Choroid plexus epithelial cell (primary cell): ENCODE measurements around the gene GRM1.

Experiments
- DNase-seq: peaks from one replicate; pipeline ENCODE4 v3.0.0-alpha.2; 2010; ENCODE audit warnings: low read depth
- H3K4me3 ChIP-seq: 2 replicates; pipeline ENCODE4 v1.5.1; 2011; ENCODE audit warnings: low read depth, mild to moderate bottlenecking, control low read depth, low read length, moderate library complexity
- CTCF ChIP-seq: conservative IDR thresholded peaks from 2 replicates; pipeline ENCODE4 v1.5.1; 2011; ENCODE audit warnings: low read depth, mild to moderate bottlenecking, control low read depth, inconsistent platforms, low read length, moderate library complexity

GRM1 gene

GRCh38 chr6:146341493-146342230, 312.8 kb downstream of the GRM1 start:
- TF ChIP-seq CTCF = no peak
- no peak for DNase-seq

GRCh38 chr6:146345598-146345997, 316.7 kb downstream of the GRM1 start:
- TF ChIP-seq CTCF = no peak
- H3K4me3 ChIP-seq = no peak overlapping the region
- no peak for DNase-seq

More at GRCh38 chr6:146341493-146342230, 312.8 kb downstream of the GRM1 start:
- H3K4me3 ChIP-seq = no peak overlapping the region

- TF ChIP-seq CTCF = no peak
- no peak for DNase-seq
- H3K4me3 ChIP-seq = no peak overlapping the region
Measured at GRCh38 chr6:146347090-146347489, 318.2 kb downstream of the GRM1 start.

GRCh38 chr6:146347690-146348089, 318.8 kb downstream of the GRM1 start:
- H3K4me3 ChIP-seq = no peak overlapping the region
- TF ChIP-seq CTCF = no peak

GRCh38 chr6:146351018-146351417, 322.2 kb downstream of the GRM1 start:
- no peak for TF ChIP-seq CTCF
- no peak overlapping the region for H3K4me3 ChIP-seq
- no peak for DNase-seq

More at GRCh38 chr6:146347690-146348089, 318.8 kb downstream of the GRM1 start:
- no peak for DNase-seq

- DNase-seq = no peak
- H3K4me3 ChIP-seq = no peak overlapping the region
- TF ChIP-seq CTCF = no peak
Measured at GRCh38 chr6:146352163-146352562, 323.3 kb downstream of the GRM1 start.

GRCh38 chr6:146354451-146354850, 325.6 kb downstream of the GRM1 start:
- DNase-seq = no peak
- TF ChIP-seq CTCF = no peak
- H3K4me3 ChIP-seq = no peak overlapping the region
